ENCODE measurements around the gene ANKRD34B.

DNA sequence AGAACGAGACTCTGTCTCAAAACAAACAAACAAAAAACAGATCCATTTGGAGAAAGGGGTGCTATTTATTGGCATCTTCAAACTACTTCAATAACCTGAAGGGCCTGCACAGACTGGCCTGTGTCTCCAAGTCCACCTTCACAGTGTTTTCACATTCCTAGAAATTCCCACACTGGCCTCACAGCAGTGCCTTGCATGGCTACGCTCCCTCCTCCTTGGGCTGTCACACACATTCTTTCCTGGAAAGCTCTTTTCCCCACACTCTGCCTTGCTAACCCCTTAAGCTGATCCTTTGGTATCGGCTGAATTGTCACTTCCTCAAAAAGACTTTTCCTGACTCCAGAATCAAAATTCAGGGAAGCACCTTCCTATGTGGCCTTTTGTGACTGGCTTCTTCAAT lies 62.4 kb downstream of the ANKRD34B start:
- no peak for TF ChIP-seq EZH2 (IDR thresholded peaks at IDR 0.05; ENCODE audit: borderline replicate concordance, low read length)
- TF ChIP-seq, protein P1, sequence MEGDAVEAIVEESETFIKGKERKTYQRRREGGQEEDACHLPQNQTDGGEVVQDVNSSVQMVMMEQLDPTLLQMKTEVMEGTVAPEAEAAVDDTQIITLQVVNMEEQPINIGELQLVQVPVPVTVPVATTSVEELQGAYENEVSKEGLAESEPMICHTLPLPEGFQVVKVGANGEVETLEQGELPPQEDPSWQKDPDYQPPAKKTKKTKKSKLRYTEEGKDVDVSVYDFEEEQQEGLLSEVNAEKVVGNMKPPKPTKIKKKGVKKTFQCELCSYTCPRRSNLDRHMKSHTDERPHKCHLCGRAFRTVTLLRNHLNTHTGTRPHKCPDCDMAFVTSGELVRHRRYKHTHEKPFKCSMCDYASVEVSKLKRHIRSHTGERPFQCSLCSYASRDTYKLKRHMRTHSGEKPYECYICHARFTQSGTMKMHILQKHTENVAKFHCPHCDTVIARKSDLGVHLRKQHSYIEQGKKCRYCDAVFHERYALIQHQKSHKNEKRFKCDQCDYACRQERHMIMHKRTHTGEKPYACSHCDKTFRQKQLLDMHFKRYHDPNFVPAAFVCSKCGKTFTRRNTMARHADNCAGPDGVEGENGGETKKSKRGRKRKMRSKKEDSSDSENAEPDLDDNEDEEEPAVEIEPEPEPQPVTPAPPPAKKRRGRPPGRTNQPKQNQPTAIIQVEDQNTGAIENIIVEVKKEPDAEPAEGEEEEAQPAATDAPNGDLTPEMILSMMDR (conservative IDR thresholded peaks at IDR 0.05 in 1 of 2, IDR thresholded peaks at IDR 0.05 in 1 of 2; ENCODE audit: extremely low read depth in 1 of 2, insufficient read depth in 1 of 2, low read depth in 1 of 2, low read length in 2 of 2), result no peak

Data from mammary epithelial cell (primary cell).